Activated CD8-positive, alpha-beta memory T cell treated with anti-CD3 and anti-CD28 coated beads, Interleukin-2, amount 50 U/mL, for 24 hours (primary cell): Measurements from ENCODE around the gene USP10.

ENCODE experiments used
- DNase-seq: peaks from one replicate; pipeline ENCODE4 v3.0.0-alpha.2; 2020; ENCODE audit errors: extremely low read depth

USP10 gene

DNA sequence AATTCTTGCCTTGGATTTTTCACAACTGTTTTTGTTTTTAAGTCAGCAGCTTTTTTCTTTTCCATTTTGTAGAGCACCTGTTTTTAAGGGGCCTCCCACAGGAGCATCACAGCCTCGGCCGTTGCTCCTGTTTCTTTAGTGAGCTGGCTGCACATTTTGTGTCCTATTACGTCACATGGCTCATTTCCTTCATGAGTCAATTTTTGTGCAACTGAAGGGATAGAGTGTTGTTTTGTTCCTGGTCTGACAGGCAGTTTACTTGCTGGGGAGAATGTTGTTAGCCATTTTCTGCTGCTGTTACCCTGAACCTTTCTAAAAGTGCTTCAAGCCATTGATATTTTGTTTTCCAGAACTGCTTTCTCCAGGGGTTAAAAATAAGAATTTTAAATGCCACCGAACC lies 75.0 kb downstream of the USP10 start:
- DNase-seq = no peak

DNA sequence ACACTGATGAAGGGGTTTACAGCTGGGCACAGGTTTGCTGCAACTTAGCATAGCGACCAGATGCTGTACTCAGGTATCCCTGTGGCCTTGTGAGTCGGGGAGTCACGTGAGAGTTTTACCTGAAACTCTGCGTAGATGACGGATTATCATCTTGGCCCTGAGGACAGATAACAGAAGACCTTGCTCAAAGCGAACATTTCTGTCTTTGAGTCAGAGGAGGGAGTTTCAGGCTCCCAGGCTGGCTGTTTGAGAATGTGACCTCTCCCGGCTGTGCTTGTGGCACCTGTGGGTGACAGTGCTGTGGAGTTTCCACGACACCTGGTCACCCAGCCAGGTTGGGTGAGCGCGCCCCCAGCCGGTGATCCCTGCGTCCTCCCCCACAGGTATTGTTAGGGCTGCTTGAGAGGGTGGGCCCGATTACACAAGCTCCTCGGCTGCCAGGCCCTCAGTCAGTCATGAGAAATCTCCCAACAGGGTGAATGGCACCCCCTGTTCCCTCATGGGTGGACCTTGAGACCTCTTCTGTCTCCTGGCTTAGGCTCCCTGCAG lies 75.5 kb downstream of the USP10 start:
- no peak for DNase-seq

DNA sequence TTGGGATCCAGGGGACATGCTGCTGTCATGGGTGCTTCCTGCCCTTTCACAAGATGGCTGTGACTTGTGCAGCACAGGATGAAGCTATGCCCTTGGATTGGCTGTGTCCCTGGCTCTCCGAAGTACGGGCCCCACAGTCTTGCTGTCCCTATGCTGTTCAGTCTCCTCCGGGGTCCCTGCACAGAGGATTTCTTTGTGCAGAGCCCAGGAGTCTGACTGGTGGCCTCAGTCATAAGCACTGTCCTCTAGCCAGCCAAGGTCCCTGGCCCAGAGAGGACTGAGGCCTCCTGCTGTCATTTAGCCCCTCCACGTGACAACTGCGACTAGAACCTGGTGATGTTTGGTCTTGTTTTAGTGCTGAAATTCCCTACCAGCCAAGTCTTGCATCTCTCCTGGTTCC lies 77.6 kb downstream of the USP10 start:
- no peak for DNase-seq

DNA sequence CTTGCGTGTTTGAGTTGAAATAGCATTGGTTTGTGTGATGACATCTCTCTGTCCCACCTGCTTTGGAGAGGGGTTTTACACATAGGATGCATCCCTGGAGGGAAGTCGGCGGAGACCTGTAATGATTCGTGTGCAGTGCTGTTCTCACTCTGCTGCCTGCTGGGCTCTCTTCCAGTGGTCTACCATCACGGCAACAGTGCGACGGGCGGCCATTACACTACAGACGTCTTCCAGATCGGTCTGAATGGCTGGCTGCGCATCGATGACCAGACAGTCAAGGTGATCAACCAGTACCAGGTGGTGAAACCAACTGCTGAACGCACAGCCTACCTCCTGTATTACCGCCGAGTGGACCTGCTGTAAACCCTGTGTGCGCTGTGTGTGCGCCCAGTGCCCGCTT lies 78.9 kb downstream of the USP10 start:
- no peak for DNase-seq

DNA sequence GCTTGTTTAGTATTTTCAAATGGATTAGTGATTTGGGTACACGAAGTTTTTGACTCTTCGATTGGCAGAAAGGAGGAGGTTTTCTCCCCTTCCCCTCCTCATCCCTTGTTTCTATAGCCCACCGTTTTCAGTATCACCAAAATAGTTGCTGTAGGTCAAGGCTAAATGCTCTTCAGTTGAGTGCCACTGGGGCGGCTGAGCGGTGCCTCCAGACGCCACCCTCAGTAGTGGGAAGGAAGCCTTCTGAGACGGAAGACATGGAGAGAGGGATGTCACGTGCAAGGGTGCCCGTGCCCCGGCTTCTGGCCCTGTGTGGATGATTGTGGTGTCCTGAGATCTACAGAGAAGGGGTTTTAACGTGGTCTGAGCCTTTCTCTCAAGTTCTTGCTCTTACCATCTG lies 80.3 kb downstream of the USP10 start:
- no peak for DNase-seq

DNA sequence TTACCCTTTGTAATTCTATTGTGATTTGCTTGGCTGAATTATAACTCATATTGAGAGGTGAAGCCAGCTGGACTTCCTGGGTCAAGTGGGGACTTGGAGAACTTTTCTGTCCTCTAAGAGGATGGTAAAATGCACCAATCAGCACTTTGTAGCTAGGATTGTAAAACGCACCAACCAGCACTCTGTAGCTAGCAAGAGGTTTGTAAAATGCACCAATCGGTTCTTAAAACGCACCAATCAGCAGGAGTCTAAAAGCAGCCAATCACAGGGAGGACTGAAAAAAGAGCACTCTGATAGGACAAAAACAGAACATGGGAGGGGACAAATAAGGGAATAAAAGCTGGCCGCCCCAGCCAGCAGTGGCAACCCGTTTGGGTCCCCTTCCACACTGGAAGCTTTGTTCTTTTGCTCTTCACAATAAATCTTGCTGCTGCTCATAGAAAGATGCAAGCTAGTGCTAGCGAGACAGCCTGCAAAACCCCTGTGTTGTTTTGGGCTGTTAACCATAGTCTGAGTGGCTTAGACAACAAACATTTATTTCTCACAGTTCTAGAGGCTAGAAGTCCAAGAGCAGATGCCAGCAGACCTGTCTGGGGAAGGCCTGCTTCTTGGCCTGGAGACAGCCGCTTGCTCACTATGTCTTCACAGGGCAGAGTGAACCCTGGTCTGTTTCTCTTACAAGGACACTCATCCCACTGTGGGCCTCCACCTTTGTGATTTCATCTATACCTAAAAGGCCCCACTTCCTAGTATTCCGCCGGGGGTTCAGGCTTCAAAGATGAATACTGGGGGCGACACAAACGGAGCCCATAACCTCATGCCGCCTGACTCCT lies 81.0 kb downstream of the USP10 start:
- DNase-seq = no peak

DNA sequence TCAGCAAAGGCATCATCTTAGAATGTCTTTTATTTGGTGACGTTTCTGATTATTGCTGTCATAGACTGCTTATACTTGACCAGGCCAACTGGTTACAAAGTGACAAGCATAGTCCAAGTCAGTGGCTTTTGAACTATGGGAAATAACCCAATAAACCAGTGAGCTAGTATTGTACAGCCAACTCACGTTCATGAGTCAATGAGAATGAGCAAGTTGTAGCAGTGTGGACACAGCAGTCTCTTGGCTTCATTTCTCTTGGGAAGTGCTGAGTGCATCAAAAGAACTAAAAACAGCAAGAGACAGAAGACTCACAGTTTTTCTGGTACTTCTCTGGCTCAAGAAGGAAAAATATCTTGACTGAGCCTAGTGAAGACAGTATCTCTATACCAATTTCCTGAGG lies 83.0 kb downstream of the USP10 start:
- DNase-seq = no peak

GRCh38 chr16:84785843-84786581 lies 86.2 kb downstream of the USP10 start:
- no peak for DNase-seq

DNA sequence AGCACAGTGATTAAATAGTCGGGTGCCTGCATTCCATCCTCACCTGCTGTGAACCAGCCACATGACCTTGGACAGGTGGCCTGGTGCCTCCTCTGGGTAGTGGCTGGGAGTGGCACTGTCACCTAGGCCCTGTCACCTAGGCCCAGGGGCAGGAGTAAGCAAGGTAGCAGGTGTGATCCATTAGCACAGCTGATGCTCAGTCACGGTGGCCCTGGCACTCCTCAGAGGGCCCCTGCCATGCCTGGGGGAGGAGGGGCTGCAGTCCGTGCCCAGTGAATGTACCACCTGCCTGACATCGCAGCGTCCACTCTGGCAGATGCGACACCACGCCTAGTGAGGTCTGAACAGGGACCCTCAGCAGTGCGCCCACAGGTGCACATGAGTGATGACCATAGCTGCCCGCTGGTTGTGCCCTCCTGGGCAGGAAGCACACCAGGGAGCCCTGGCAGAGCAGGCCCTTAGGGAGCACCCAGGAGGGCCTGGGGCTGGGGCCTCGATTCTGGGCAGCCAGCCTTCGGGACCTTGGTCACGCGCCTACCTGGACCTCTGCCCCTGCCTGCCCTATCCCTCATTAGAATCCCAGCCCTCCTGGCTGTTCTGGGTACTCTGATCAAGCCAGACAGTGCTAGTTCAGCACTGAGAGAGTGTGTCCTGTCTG lies 86.9 kb downstream of the USP10 start:
- no peak for DNase-seq

GRCh38 chr16:84787263-84787622 lies 87.4 kb downstream of the USP10 start:
- no peak for DNase-seq

DNA sequence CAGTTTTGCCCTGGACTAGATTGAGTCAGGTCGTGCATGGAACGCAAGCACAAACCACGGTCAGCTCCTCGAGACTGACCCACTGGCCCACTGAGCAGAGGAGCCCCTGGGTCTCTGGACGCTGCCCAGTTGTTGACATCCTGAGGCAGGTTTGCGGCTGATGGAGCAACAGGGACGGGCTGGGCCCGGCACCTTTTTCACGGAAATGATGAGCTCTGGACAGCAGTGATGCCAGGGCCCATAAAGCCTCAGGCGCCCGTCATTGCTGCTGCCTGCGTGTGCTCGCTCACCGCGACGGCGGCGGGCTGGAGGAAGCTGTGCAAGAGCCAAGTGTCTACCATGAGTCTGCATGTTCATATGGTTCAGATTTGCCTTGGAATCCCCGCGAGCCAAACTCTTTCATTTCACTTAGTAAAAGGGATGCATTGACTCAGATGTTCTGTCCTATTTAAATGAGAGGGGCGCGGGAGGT lies 89.2 kb downstream of the USP10 start:
- no peak for DNase-seq

- no peak for DNase-seq
Observed at GRCh38 chr16:84789431-84789830, 89.6 kb downstream of the USP10 start.

DNA sequence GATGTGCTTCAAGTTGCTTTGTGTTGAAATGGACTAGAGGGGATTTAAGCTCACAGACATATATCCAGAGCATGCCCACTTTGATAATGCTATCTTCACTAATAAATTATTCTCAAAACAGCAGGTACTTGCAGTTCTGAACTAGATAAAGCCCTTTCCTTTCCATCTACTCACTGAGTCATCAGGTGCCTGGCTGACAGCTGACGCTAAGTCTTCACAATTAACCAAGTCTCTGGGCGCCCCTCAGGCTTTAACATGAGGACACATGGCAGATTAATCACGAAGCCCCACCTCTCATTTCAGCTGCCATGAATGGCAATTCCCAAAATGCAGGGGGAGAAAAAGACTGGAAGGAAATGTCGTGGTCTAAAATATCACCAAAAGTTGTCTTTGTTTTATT lies 90.5 kb downstream of the USP10 start:
- no peak for DNase-seq

DNA sequence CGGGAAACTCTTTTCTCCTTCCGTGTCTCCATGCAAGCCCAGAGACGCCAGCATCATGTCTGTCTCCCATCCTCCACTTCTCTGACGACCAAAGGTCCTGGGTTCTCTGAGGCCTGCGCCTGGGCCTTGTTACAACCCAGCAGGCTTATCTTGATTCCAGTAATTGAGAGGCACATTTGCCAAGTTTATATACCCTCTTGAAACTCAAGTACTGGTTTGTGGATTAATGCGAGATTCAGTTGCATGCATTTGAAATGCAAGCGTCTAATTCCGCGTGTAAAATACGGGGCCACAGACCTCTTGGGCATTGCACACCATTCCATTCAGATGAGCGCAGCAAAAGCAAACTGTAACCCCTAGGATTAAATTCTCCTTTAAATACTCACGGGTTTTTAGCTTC lies 91.3 kb downstream of the USP10 start:
- no peak for DNase-seq

DNA sequence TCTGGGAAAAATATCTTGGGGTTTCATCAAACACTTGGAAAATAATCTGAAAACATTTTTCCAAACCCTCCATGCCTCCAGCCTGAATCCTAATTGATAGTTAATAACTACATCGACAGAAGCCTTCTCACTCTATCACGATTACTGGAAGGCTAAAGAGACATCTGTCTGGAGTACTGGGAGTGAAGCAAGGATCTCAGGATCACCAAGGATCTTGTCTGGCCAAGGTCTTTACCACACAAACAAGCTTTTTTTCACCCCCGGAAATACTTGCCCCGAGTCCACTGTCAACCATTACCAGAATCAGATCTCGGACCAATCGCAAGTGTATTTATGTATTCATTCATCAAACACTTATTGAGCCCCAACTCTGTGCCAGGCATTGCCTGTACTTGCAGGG lies 91.7 kb downstream of the USP10 start:
- no peak for DNase-seq

DNA sequence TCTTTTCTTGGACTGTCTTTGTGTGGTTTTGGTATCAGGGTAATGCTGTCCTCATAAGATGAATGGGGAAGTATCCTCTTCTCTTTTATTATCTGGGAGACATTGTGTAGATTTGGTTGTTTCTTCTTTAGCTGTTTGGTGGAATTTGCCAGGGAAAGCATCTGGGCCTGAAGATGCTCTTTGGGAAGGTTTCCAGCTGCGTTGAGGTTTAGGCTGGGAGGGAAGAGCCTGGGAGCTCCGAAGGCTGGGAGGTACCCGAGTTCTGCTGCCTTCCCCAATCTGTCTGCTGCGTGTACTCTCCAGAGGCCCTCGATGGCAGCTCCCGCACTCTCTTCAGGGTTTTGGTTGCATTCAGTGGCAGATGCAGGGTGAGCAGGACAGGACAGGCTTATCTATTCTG lies 94.4 kb downstream of the USP10 start:
- no peak for DNase-seq

DNA sequence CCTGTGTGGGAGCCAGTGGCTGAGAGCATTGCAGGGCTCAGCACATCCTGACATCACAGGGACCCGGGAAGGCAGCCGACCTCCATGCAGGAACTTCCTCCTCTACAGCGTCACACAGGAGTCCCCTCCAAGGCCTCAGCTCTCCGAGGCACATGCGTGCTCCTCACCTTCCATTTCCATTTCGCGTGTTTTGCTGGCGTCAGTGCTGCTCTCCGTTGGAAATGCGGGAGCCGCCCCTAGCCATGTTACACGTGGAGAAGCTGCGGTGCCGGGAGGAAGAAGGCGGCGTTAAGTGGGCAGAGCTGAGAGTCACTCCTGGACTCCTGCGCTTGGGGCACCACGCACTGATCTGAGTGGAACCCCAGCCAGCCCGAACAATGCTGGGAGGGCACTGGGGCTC lies 94.8 kb downstream of the USP10 start:
- DNase-seq = no peak

- no peak for DNase-seq
Observed at GRCh38 chr16:84795329-84796053, 95.7 kb downstream of the USP10 start.

DNA sequence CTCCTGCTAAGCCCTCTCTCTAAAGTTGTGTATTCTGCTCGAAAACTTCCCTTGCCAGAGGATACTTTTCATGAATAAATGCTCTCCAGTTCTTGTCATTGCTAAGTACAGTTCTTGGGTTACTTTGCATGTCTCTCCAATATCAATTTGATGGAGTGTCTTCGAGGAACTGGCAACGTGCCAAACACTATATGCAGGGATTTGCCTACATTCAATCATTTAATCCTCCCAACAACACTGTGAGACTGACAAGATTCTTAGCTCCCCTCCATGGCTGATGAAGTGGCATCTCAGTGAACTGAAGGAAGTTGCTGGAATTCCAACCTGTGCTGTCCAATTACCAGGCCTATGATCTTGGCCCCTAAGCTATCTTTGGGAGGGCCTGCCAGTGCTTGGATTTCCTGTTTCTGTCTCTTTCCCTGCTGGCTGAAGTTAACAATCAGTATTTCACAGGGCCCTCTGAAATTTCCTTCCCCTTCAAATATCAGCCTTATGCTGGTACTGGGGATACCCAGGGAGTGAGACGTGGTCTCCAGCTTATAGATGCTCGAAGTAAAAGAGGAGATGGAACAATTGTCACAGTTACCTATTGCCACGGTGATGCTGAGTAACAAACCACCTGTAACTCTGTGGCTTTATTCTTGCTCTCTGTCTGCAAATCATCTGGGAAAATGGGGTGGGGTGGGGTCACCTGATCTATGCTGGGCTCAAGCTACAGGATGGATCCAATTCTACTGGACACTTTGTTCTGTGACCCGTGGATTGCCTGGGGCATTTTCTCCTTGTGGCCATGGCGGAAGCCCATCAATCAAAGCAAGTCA lies 100.6 kb downstream of the USP10 start:
- DNase-seq = no peak

GRCh38 chr16:84803146-84803545 lies 103.3 kb downstream of the USP10 start:
- no peak for DNase-seq

DNA sequence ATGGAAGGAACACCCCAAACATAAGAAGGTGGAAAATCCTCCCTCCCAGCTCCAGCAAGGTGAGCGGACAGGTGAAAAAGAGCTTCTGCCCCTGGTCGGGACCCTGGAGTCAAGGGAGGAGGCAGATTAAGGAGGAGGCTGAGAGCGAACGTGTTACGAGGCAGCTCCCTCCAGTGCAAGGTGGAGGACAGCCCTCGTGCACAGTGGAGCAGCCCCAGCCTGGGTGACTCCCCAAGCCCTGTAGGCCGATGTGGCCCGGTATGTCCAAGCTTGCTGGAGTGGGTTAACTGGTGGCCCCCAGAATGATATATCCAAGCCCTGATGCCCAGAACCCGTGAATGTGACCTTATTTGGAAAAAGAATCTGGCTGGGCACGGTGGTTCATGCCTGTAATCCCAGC lies 104.5 kb downstream of the USP10 start:
- no peak for DNase-seq
